A549 (cell line): Measurements from ENCODE around the gene AKAP6. TPM values are rescaled to one million over a fixed set of nuclear protein-coding genes. Genes with fewer than 3 reads are reported as not detected.

Experiments
- ATAC-seq, 2 experiments: fragments of 200-7000 bp in 1 of 2; fragments of >200 bp in 1 of 2; cut with Nextera tagmentation in 1 of 2; cut with Tn5 transposase in 1 of 2; 3 replicates each; pipeline versions ENCODE4 v1.8.0 to v1.9.1; 2018 to 2020; ENCODE audit warnings: mild to moderate bottlenecking in 1 of 2, moderate library complexity in 1 of 2
- CTCF ChIA-PET: fragments of 300-600 bp; sonication (Branson Sonifier 250); formaldehyde crosslinking; extraction: SDS; loops from one replicate; lab custom pipeline; 2021; ENCODE audit warnings: antibody characterized with exemption, inconsistent platforms; lab: Yijun Ruan, JAX
- POLR2A ChIA-PET: fragments of 350-600 bp; formaldehyde crosslinking; extraction: SDS; loops from one replicate; lab custom pipeline; 2021; ENCODE audit warnings: antibody characterized with exemption, inconsistent platforms; lab: Yijun Ruan, JAX
- DNase-seq, 2 experiments: peaks; one replicate each; pipeline versions ENCODE4 v3.0.0 to v3.0.0-alpha.2; 2011 to 2016; ENCODE audit warnings: low read depth in 1 of 2, low spot score in 1 of 2
- FAIRE-seq: peaks from 2 replicates; lab custom pipeline; 2011; peaks lifted over from hg19 to GRCh38; lab: Jason Lieb, UNC
- H3K27ac ChIP-seq, 2 experiments: fragments of >200 bp; sonication (Bioruptor Twin); formaldehyde crosslinking; 3 replicates each; pipeline ENCODE4 v1.5.1; 2016 to 2017
- H3K4me1 ChIP-seq: fragments of >200 bp; sonication (Bioruptor Twin); formaldehyde crosslinking; 3 replicates; pipeline ENCODE4 v1.6.1; 2016
- H3K4me2 ChIP-seq: fragments of >200 bp; sonication (Bioruptor Twin); formaldehyde crosslinking; 3 replicates; pipeline ENCODE4 v1.6.1; 2016
- H3K4me3 ChIP-seq: fragments of >200 bp; sonication (Bioruptor Twin); formaldehyde crosslinking; 3 replicates; pipeline ENCODE4 v1.5.1; 2016
- H3K9me3 ChIP-seq: fragments of >200 bp; sonication (Bioruptor Twin); formaldehyde crosslinking; 3 replicates; pipeline ENCODE4 v1.6.1; 2016
- BCL3 ChIP-seq: fragments of >200 bp; sonication (Bioruptor Twin); formaldehyde crosslinking; IDR thresholded peaks from 3 replicates; pipeline ENCODE4 v1.6.1; 2016
- CBX8 ChIP-seq: fragments of 200-600 bp; sonication (generic); IDR thresholded peaks from 2 replicates; pipeline ENCODE4 v1.6.1; 2016
- CEBPB ChIP-seq, 2 experiments: fragments of >200 bp in 1 of 2; sonication (Bioruptor Twin) in 1 of 2; formaldehyde crosslinking in 1 of 2; IDR thresholded peaks; 2 replicates each; pipeline ENCODE4 v1.6.1; 2012 to 2016
- CTCF ChIP-seq: fragments of >200 bp; sonication (Bioruptor Twin); formaldehyde crosslinking; IDR thresholded peaks from 3 replicates; pipeline ENCODE4 v1.5.1; 2016
- GATA3 ChIP-seq: IDR thresholded peaks from 2 replicates; pipeline ENCODE4 v1.6.1; 2012; ENCODE audit warnings: borderline replicate concordance
- HEYL ChIP-seq: fragments of 250-450 bp; sonication (Bioruptor Pico); IDR thresholded peaks from 2 replicates; pipeline ENCODE4 v1.8.0; 2021; ENCODE audit warnings: mild to moderate bottlenecking, moderate library complexity
- HOXB13 ChIP-seq: fragments of 250-450 bp; sonication (Bioruptor Pico); IDR thresholded peaks from 2 replicates; pipeline ENCODE4 v1.5.0; 2020; ENCODE audit warnings: low read depth, mild to moderate bottlenecking, moderate library complexity
- JUN ChIP-seq, 2 experiments: fragments of >200 bp; sonication (Bioruptor Twin); formaldehyde crosslinking; IDR thresholded peaks; 2 replicates in 1 of 2; 3 replicates in 1 of 2; pipeline ENCODE4 v1.6.1; 2016 to 2017
- JUNB ChIP-seq: fragments of >200 bp; sonication (Bioruptor Twin); formaldehyde crosslinking; IDR thresholded peaks from 2 replicates; pipeline ENCODE4 v1.6.1; 2016
- KDM1A ChIP-seq: fragments of 200-600 bp; sonication (generic); IDR thresholded peaks from 2 replicates; pipeline ENCODE4 v1.6.1; 2016; ENCODE audit warnings: low read depth, mild to moderate bottlenecking
- KDM5A ChIP-seq: fragments of 200-600 bp; sonication (generic); IDR thresholded peaks from 2 replicates; pipeline ENCODE4 v1.6.1; 2016; ENCODE audit warnings: antibody characterized with exemption, mild to moderate bottlenecking
- PHF8 ChIP-seq: fragments of 200-600 bp; sonication (generic); IDR thresholded peaks from 2 replicates; pipeline ENCODE4 v1.6.1; 2016; ENCODE audit warnings: low read depth, mild to moderate bottlenecking, antibody characterized with exemption, moderate library complexity, borderline replicate concordance
- RAD21 ChIP-seq, 2 experiments: fragments of >200 bp in 1 of 2; sonication (Bioruptor Twin) in 1 of 2; formaldehyde crosslinking in 1 of 2; IDR thresholded peaks in 1 of 2; conservative IDR thresholded peaks in 1 of 2; 2 replicates in 1 of 2; 3 replicates in 1 of 2; pipeline ENCODE4 v1.6.1; 2012 to 2018; ENCODE audit warnings: inconsistent platforms in 1 of 2
- RCOR1 ChIP-seq: fragments of 150-350 bp; IDR thresholded peaks from 2 replicates; pipeline ENCODE4 v1.6.1; 2014; ENCODE audit warnings: antibody characterized with exemption, low read length, low read depth
- SMC3 ChIP-seq: fragments of >200 bp; sonication (Bioruptor Twin); formaldehyde crosslinking; IDR thresholded peaks from 3 replicates; pipeline ENCODE4 v1.6.1; 2018; ENCODE audit warnings: inconsistent platforms
- ZFP36 ChIP-seq: fragments of 450-650 bp; IDR thresholded peaks from 2 replicates; pipeline ENCODE4 v1.6.1; 2014; ENCODE audit warnings: borderline replicate concordance; ENCODE audit not compliant: partially characterized antibody
- WGBS: methylation state at CpG from one replicate; pipeline ENCODE4 v1.1.6; 2017; ENCODE audit errors: missing lambda C conversion rate; 5-methylcytosine and 5-hydroxymethylcytosine counted together
- polyA plus RNA-seq, 4 experiments: library from polyadenylated mRNA; depleted of rRNA in 3 of 4; stranded (reverse); fragments of >200 nt; fragmentation: RNase III in 1 of 4; extraction: RNeasy Plus Mini Kit Qiagen cat#74134 plus additional on column Dnase treatment in 1 of 4; gene quantifications; 2 replicates in 3 of 4; 3 replicates in 1 of 4; pipeline ENCODE4 v1.2.3, GENCODE V29; 2011 to 2017

AKAP6 gene
- polyA plus RNA-seq, 2 of the 4 experiments (the other 2 are of a cell fraction), result 0.27 to 1.9 TPM

DNA sequence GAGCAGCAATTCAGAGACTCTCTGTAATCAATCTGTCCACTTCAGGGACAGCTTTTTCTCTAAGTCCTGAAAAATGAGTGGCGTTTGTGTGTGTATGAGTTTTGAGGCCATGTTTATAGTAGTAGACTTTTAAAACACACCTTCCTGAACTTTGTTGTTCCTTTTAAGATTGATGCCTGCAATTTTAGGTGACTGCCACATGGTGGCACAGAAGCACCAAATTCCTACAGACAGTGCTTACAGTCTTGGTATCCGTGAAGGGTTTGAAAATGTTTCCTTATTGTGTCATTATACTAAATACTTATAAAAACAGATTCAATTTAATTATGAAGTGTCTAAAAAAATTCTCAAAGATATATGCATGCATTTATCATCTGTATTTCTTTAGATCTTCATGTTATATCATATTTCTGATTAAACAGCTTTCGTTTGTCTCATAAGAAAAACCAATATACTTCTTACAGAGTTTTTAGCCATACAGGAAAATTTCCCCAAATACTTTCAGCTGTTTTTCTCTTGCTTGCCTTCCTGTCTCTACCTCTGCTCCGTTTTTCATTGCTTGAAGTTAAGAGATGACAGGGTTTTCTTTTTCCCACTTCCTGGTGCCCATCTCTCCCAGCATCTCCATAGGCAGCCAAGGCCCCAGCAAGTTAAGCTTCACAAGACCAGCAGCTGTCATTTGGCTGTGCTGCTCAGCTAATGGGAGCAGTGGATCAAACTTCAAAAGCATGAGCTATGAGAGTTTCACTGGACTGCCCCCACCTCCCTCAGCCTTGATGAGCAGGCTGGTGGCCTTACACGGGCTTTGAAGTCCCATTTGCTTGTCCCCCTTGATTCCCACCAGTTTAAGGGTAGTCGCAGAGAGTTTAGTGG lies 259.6 kb downstream of the AKAP6 start:
- POLR2A ChIA-PET, result no interaction called here
- no peaks in the 10 kb centered on the region; the same call in 2 of the 3 replicates for H3K9me3 ChIP-seq
- H3K27ac ChIP-seq, result no peak overlapping the region
- CTCF ChIA-PET, result interaction anchor here (0.9 to 1.6 kb wide), 3 partner anchors 13 to 1204 kb away, joined by 3 to 7 read pairs (median 3); no protein-coding TSS in a partner anchor
- FAIRE-seq (peak; percentile 67), DNase-seq (peak in 1 of 2 experiments; percentile 55), ATAC-seq (peak in 1 of 2 experiments; percentile 69; a peak in 3 of 6 replicates)
- no peak overlapping the region for H3K4me3 ChIP-seq
- no peak overlapping the region for H3K4me2 ChIP-seq
- no peaks in the 10 kb centered on the region for H3K4me1 ChIP-seq
- TF ChIP-seq RAD21 (conservative IDR thresholded peaks at IDR 0.05 in 1 of 2, IDR thresholded peaks at IDR 0.05 in 1 of 2) (peak; percentile 70 to 79), SMC3 (peak; percentile 62), PHF8 (no peak), KDM5A (no peak), CTCF (peak; percentile 61)
- 30% methylated on average over 6 of the region's 6 CpGs for WGBS

DNA sequence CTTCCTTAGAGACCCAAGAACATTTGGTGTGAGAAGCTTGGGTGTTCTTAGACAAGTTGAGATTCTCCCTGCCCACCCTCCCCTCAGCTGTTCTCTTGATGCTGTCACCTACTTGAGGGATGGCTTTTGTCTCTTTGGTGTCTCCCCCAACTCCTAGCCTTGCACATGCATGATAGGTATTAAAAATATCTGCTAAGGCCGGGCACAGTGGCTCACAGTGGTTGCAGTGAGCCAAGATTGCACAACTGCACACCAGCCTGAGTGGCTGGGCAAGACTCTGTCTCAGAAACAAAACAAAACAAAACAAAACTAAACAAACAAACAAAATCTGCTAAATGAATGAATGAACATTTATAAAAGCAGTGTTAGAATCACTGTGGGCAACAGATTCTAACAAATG lies 261.1 kb downstream of the AKAP6 start:
- H3K4me2 ChIP-seq, result no peak overlapping the region
- no peak for DNase-seq
- 17% methylated on average over 1 of the region's 1 CpG for WGBS
- CTCF ChIA-PET, result interaction anchor here (1.6 kb wide), 1 partner anchor 1202 kb away, joined by 7 read pairs; no protein-coding TSS in a partner anchor
- no peaks in the 10 kb centered on the region; the same call in 2 of the 3 replicates for H3K9me3 ChIP-seq
- POLR2A ChIA-PET, result no interaction called here
- no peak overlapping the region for H3K27ac ChIP-seq
- H3K4me3 ChIP-seq, result no peak overlapping the region
- ATAC-seq, result no peak
- no peak for FAIRE-seq
- H3K4me1 ChIP-seq, result no peaks in the 10 kb centered on the region
- peak in 1 of 2 experiments; percentile 14; a peak in 1 of 4 replicates for TF ChIP-seq CEBPB (IDR thresholded peaks at IDR 0.05)
- no peak for TF ChIP-seq CBX8

DNA sequence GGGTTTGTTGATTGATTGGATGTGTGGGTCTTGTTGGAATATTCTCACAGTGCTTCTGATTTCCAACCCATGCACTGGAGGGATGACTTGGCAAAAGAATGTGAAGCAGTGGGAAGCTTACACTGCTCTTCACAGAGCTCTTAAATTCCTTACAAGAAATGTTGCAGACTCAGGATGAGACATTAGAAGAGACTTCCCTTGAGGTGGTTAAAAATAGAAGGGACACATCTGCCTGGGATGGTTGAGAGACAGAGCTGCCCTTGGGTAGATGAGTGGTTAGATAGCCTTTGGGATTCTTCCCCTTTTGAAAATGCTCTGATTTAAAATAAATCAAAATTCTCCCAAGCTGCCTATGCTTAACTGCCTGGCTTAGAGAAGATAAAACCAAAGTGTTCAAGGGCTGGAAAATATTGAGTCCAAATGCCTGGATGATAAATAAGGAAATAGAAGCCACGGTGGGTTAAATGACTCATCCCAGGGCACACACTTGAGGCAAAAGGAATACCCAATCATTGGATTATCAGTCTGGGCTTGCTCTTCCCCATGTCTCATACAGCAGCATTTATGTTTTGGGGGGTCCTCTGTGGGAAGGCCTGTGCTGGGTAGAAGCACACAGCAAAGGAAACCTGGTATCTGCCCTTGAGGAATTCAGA lies 264.3 kb downstream of the AKAP6 start:
- no peak for FAIRE-seq
- no peak overlapping the region for H3K4me2 ChIP-seq
- no peak overlapping the region for H3K4me3 ChIP-seq
- WGBS, result 4% methylated on average over 1 of the region's 1 CpG
- no peaks in the 10 kb centered on the region for H3K4me1 ChIP-seq
- H3K9me3 ChIP-seq, result no peaks in the 10 kb centered on the region; the same call in 2 of the 3 replicates
- ChIA-PET CTCF (interaction anchor here (1.3 to 1.6 kb wide), 2 partner anchors 18 to 1199 kb away, joined by 4 to 5 read pairs; no protein-coding TSS in a partner anchor), POLR2A (no interaction called here)
- no peak for TF ChIP-seq GATA3
- peak in 1 of 2 experiments; percentile 12 for DNase-seq
- no peak overlapping the region for H3K27ac ChIP-seq
- no peak; a peak in 1 of 6 replicates for ATAC-seq

DNA sequence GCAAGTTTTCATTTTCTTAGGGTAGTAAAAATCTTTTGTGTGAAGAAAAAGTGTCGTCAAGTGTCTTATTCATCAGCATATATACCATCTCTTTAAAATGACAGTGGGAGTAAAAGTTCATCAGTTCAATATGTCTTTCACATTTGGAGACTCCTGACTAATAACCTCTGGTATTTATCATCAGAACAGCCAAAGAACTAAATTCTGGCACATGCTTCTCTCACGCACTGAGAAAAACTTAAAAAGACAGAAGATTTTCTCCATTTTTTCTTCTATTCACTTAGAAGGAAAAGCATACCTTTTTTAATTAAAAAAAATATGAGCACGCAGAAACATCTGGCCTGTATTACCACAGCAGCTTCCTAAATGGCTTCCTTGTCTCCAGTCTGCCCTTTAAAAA lies 265.7 kb downstream of the AKAP6 start:
- H3K4me3 ChIP-seq, result no peak overlapping the region
- no peak for FAIRE-seq
- no peak overlapping the region for H3K4me2 ChIP-seq
- no peak for ATAC-seq
- H3K4me1 ChIP-seq, result no peaks in the 10 kb centered on the region
- H3K9me3 ChIP-seq, result no peaks in the 10 kb centered on the region
- POLR2A ChIA-PET, result no interaction called here
- 67% methylated on average over 3 of the region's 3 CpGs for WGBS
- TF ChIP-seq RCOR1, result no peak
- no peak for TF ChIP-seq BCL3
- no peak for TF ChIP-seq ZFP36
- no peak for TF ChIP-seq HEYL (CRISPR knock-in tag)
- TF ChIP-seq HOXB13 (CRISPR knock-in tag), result no peak
- TF ChIP-seq JUNB, result no peak
- TF ChIP-seq PHF8, result no peak
- TF ChIP-seq JUN (IDR thresholded peaks at IDR 0.05), result no peak
- no peak for TF ChIP-seq KDM1A
- H3K27ac ChIP-seq, result no peak overlapping the region
- no peak for DNase-seq
- CTCF ChIA-PET, result interaction anchor here (1.1 kb wide), 1 partner anchor 17 kb away, joined by 3 read pairs; no protein-coding TSS in a partner anchor
